DOHH2 (cell line): ENCODE data around the gene PPP1R14B.

ENCODE experiments used
- H3F3A ChIP-seq: fragments of 200-600 bp; sonication (generic), shearing (Covaris generic); 2 replicates; pipeline ENCODE4 v1.6.0; 2016; ENCODE audit warnings: antibody characterized with exemption, mild to moderate bottlenecking; ENCODE audit not compliant: control insufficient read depth, insufficient read depth
- H3K27ac ChIP-seq: fragments of 200-600 bp; sonication (generic); 2 replicates; pipeline ENCODE4 v1.5.1; 2014; ENCODE audit warnings: low read depth, mild to moderate bottlenecking, low read length, moderate library complexity
- H3K27me3 ChIP-seq: fragments of 200-600 bp; sonication (generic); 2 replicates; pipeline ENCODE4 v1.6.1; 2014; ENCODE audit warnings: mild to moderate bottlenecking, low read length, mixed read lengths; ENCODE audit not compliant: control insufficient read depth
- H3K36me3 ChIP-seq: fragments of 200-600 bp; sonication (generic); 2 replicates; pipeline ENCODE4 v1.6.1; 2014; ENCODE audit warnings: mild to moderate bottlenecking, low read length, moderate library complexity, mixed read lengths; ENCODE audit not compliant: control insufficient read depth
- H3K4me1 ChIP-seq: fragments of 200-600 bp; sonication (generic); 2 replicates; pipeline ENCODE4 v1.6.1; 2014; ENCODE audit warnings: mild to moderate bottlenecking, low read length, mixed read lengths; ENCODE audit not compliant: control insufficient read depth
- H3K4me2 ChIP-seq: fragments of 200-600 bp; sonication (generic); 2 replicates; pipeline ENCODE4 v1.6.0; 2014; ENCODE audit warnings: mild to moderate bottlenecking, low read length, moderate library complexity
- H3K4me3 ChIP-seq: fragments of 200-600 bp; sonication (generic); 2 replicates; pipeline ENCODE4 v1.5.1; 2014; ENCODE audit warnings: mild to moderate bottlenecking, low read length, mixed read lengths
- H3K79me2 ChIP-seq: fragments of 200-600 bp; sonication (generic); 2 replicates; pipeline ENCODE4 v1.6.1; 2014; ENCODE audit warnings: mild to moderate bottlenecking, low read length, mixed read lengths; ENCODE audit not compliant: control insufficient read depth
- H3K9me2 ChIP-seq: fragments of 200-600 bp; sonication (generic); replicated peaks from 2 replicates; pipeline ENCODE4 v1.6.1; 2014; ENCODE audit warnings: mild to moderate bottlenecking, low read length, mixed read lengths; ENCODE audit not compliant: control insufficient read depth
- H3K9me3 ChIP-seq: fragments of 200-600 bp; sonication (generic); 2 replicates; pipeline ENCODE4 v1.6.1; 2014; ENCODE audit warnings: antibody characterized with exemption, low read length, mixed read lengths; ENCODE audit not compliant: control insufficient read depth, insufficient read depth
- H4K20me1 ChIP-seq: fragments of 200-600 bp; sonication (generic); 2 replicates; pipeline ENCODE4 v1.6.0; 2014; ENCODE audit warnings: low read depth, mild to moderate bottlenecking, antibody characterized with exemption, low read length, moderate library complexity; ENCODE audit not compliant: control insufficient read depth, insufficient read depth
- CTCF ChIP-seq: fragments of 200-600 bp; sonication (generic); IDR thresholded peaks from one replicate; pipeline ENCODE4 v1.5.1; 2014; ENCODE audit warnings: antibody characterized with exemption, mild to moderate bottlenecking, low read depth, low read length; ENCODE audit not compliant: poor library complexity, severe bottlenecking
- EZH2phosphoT487 ChIP-seq: fragments of 200-600 bp; sonication (generic); IDR thresholded peaks from 2 replicates; pipeline ENCODE4 v1.6.1; 2017; ENCODE audit warnings: borderline replicate concordance, mild to moderate bottlenecking, antibody characterized with exemption, low read length, moderate library complexity, mixed read lengths

PPP1R14B gene

GRCh38 chr11:64291262-64291751, 44.6 kb upstream of the PPP1R14B start, which contains the start of gene KCNK4:
Gene KCNK4 (plus strand): TSS chr11:64291302. CDS start chr11:64293019, 1,717 bp downstream.
- Histone ChIP-seq H3K9me3 (no peaks in the 10 kb centered on the region), H3K4me3 (no peak within 1 kb of the TSS), H3K4me2 (no peak within 1 kb of the TSS), H3K79me2 (no peaks in the 10 kb centered on the region), H3K27ac (no peak within 1 kb of the TSS), H3K27me3 (peaks cover 51% of the 10 kb centered on the region), H3K4me1 (peaks cover 5% of the 10 kb centered on the region), H4K20me1 (no peaks in the 10 kb centered on the region), H3F3A (no peaks in the 10 kb centered on the region), H3K9me2 (no peaks in the 10 kb centered on the region), H3K36me3 (no peaks in the 10 kb centered on the region)
- TF ChIP-seq CTCF (no peak), EZH2phosphoT487 (no peak)

- Histone ChIP-seq H3K9me2 (no peaks in the 10 kb centered on the region), H3K27me3 (peaks cover 44% of the 10 kb centered on the region), H3K4me2 (no peak overlapping the region), H3K9me3 (no peaks in the 10 kb centered on the region), H3K36me3 (no peaks in the 10 kb centered on the region), H3K27ac (no peak overlapping the region), H3F3A (no peaks in the 10 kb centered on the region), H3K4me3 (no peak overlapping the region), H3K4me1 (peaks cover 9% of the 10 kb centered on the region), H4K20me1 (no peaks in the 10 kb centered on the region), H3K79me2 (no peaks in the 10 kb centered on the region; the same call in 1 of the 2 replicates)
- TF ChIP-seq EZH2phosphoT487 (no peak), CTCF (no peak)
Observed at GRCh38 chr11:64290352-64291261, 43.9 kb upstream of the PPP1R14B start.

GRCh38 chr11:64289002-64289564, 42.3 kb upstream of the PPP1R14B start:
- Histone ChIP-seq H3K36me3 (no peaks in the 10 kb centered on the region), H3F3A (peaks cover 2% of the 10 kb centered on the region; the same call in 1 of the 2 replicates), H3K4me3 (no peak overlapping the region), H3K9me3 (no peaks in the 10 kb centered on the region), H3K9me2 (no peaks in the 10 kb centered on the region), H3K4me2 (no peak overlapping the region), H3K79me2 (peaks cover 2% of the 10 kb centered on the region), H3K27ac (no peak overlapping the region), H4K20me1 (no peaks in the 10 kb centered on the region), H3K4me1 (peaks cover 11% of the 10 kb centered on the region), H3K27me3 (peaks cover 31% of the 10 kb centered on the region)
- TF ChIP-seq CTCF: no peak
- TF ChIP-seq EZH2phosphoT487: no peak
